NCI-H82 treated with DMSO at 0.1 percent for 48 hours (cell line): Measurements from ENCODE around the gene CNIH3.

Source experiments
- DNase-seq: peaks from one replicate; lab custom pipeline; 2025; ENCODE audit not compliant: unreplicated experiment; lab: John Stamatoyannopoulos, UW

The CNIH3 gene

GRCh38 chr1:224739997-224740684, 124.0 kb downstream of the CNIH3 start:
- DNase-seq = no peak

DNA sequence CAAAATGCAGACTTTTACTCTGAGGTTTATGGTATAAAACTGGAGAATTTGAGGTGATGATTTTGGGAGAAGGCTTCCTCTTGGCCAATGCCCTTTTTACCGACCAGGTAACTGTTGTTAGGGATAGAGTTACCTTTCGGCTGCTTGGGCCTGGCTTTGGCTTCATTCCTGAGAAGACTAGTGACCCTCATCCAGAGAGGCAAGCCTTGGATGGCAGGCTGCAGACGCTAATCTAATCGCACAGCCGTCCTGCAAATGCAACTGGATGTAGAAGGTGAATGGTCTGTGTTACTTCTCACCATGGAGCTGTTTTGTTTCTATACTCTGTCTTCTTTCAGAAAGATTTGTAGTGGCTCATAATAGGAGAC, 124.6 kb downstream of the CNIH3 start:
- DNase-seq = no peak

DNA sequence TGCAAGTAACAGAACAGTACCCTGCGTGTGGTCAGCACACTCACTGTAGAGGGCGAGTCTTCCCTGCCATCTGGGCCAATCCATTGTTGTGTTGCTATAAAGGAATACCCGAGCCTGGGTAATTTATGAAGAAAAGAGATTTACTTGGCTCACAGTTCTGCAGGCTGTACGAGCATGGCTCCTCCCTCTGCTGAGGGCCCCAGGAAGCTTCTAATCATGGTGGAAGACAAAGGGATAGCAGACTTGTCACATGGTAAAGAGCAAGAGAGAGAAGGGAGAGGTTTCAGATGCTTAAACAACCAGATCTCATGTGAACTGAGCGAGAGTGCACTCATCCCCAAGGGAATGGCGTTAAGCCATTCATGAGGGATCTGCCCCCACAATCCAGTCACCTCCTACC, 126.2 kb downstream of the CNIH3 start:
- no peak for DNase-seq

- no peak for DNase-seq
Observed at GRCh38 chr1:224743608-224744164, 127.6 kb downstream of the CNIH3 start.

DNA sequence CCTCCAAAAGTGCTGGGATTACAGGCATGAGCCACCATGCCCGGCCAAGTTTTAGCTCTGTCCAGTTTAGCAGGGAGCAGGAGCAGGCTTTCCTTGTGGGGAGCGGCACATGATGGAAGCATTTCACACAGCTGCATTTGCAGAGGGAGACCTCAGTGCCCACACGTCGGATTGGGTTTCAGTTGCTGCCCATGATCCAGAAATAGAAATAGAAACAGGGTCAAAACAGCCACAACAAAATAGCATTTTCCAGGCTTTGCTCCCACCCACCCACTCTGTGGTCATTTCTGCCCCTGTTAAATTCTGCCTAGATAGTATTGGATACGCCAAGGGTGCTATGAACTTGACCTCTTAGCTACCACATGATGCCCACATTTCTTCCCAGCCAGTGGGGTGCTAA, 128.4 kb downstream of the CNIH3 start:
- no peak for DNase-seq

GRCh38 chr1:224745394-224745793, 129.3 kb downstream of the CNIH3 start:
- no peak for DNase-seq

GRCh38 chr1:224745924-224746323, 129.8 kb downstream of the CNIH3 start:
- no peak for DNase-seq

GRCh38 chr1:224747578-224747977, 131.5 kb downstream of the CNIH3 start:
- no peak for DNase-seq

DNA sequence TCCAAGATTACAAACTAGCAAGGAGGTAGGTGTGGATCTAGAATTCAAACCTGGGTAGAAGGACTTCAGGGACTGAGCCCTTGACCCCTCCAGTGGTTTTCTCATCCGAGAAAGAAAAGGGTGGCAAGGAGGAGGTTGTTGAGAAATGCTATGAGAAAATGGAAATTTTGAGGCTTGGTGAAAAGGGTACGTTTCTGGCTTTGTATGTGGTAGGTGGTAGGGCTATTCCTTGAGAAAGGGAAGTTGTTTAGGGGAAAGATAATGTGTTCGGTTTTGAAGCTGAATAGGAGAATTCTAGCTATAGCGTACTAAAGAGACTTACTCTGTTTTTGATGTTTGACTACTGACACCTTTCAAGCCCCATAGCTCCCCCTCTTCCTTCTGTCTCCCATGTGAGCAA, 133.8 kb downstream of the CNIH3 start:
- no peak for DNase-seq

DNA sequence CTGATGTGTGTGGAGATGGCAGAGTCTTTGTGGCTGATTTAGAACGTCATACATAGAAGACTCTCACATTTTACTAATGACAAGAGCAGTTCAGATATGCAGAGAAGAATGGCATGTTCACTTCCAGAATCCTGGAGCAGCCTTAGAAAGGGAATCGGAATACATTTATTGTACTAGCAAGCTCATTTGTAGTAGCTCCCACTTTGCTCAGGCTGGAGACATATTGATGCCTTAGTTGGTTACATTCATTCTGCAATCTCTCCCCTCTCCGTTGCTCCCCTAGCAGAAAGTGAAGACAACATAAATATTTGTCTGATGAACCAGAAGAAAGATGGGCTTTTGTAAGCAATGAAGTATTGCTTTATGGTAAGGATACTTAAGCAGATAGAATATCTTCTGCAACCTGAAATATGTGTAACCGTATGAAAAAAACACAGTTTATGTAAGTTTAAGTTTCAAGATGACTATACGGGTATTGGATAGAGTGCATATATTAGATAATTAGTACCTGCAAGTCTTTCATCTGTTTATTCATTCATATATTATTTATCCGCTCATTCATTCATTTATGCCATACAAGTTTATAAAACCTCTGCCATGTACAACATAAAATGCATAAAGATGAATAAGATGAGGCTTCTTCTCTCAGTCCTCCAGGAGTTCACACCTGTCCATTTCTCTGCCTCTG, 135.7 kb downstream of the CNIH3 start:
- no peak for DNase-seq

GRCh38 chr1:224753491-224753890, 137.4 kb downstream of the CNIH3 start:
- DNase-seq = no peak

DNA sequence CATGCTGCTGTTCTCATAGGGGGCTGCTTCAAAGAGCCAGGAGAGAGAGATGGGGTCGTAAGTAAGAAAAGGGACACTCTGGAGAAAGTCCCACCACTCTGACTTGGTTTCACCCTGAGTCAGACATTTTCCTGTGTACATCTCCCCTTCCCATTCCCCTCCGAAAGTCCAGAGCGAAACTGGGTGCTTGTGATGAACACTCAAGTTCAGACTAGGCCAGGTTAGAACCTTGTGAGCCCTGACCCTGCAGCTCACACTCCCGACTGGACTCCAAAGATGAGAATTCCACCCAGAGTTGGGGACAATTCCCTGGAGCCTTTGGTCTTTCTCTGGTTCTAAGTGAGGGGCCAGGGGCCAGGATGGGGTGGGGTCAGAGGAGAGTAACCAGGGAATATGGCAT, 139.5 kb downstream of the CNIH3 start:
- no peak for DNase-seq

- no peak for DNase-seq
Observed at GRCh38 chr1:224757508-224757907, 141.4 kb downstream of the CNIH3 start.

GRCh38 chr1:224759135-224759534, 143.0 kb downstream of the CNIH3 start:
- DNase-seq = no peak

GRCh38 chr1:224759681-224760091, 143.6 kb downstream of the CNIH3 start:
- peak; percentile 70 for DNase-seq

- no peak for DNase-seq
Observed at GRCh38 chr1:224760163-224760562, 144.0 kb downstream of the CNIH3 start.

DNA sequence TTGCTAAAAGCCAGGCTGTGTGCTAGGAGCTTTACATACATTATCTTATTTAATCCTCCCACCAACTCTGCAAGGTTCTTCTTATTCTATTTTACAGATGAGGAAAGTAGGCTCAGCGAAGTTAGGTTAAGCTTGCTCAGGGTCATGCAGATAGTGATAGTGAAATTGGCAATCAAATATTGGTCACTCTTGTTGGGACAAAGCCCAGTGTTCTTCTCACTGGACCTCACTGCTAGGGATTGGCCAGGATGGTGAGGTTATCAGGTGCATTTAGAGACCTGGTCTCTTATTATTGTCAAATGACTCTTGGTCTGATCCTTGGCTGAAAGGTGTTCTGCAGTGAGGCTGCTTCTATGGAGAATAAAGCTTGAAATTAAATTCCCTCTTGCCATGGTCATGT, 145.1 kb downstream of the CNIH3 start:
- DNase-seq = peak; percentile 14

- DNase-seq = no peak
Observed at GRCh38 chr1:224762046-224762445, 145.9 kb downstream of the CNIH3 start.

- no peak for DNase-seq
Observed at GRCh38 chr1:224762701-224763100, 146.6 kb downstream of the CNIH3 start.

DNA sequence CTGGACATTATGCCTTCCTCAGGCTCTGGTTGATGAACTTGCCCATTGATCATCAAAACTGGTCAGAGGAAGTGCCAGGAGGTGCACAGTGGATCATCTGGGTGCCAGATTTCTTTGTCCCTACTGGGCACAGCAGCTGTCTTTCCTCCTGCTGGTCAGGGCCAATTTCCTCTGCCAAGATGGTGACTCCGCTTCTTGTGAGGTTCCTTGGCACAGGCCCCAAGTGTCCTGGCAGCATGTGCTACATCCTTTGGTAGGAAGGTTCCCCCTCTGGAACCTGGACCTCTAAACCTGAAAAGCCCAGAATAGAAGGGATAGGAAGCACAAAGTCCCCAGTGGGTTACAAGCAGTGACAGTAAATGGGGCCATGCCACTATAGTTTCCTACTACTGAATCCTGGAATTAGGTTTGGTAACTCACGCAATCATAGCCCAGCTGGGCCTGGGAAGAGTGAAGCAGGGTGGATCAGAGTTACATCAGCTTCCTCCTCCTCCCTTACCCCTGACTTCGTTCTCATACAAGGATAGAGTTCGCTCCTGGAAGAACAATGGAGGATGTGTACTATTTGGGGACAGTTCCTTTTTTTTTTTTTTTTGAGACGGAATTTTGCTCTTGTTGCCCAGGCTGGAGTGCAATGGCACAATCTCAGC, 147.1 kb downstream of the CNIH3 start:
- DNase-seq = no peak

DNA sequence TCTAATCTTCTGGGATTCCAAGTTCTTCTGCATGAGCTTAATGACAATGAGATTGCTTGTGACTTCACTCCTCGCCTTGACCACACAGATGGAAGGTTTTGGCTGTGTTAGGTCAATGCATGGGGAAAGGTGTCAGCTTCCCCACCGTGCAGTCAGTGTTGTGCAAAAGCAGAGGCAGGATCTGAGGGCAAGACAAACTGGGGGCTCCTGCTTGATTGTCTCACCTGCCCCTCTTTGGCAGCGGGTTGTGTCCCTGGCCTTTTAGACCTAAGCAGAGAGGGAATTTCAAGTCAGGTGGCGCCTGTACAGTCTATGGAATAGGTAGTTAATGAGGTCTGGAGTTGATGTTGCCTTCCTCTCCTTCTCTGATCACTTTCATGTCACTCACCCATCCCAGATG, 150.1 kb downstream of the CNIH3 start:
- DNase-seq = no peak

DNA sequence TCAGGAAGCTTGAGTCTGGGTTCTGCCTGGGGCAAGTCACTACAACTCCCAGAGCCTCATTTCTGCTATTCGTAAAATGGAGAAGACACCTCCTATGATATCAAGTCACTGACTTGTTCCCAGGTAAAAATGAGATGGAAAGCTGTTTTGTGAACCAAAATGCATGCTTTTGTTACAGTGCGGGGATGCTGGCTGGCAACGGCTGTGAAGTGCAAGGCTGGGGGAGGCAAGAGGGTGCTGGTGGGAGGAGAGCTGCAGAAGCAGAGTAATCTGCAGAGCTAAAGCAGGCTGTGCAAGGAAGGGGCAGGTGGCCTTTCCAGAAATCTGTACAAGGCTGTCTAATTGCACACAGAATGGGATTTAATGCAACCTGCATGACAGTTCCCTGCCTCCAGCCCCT, 150.9 kb downstream of the CNIH3 start:
- peak; percentile 83 for DNase-seq
